Mammary epithelial cell (primary cell): ENCODE data around the gene ASCC3.

ENCODE experiments used
- EZH2 ChIP-seq: IDR thresholded peaks from 2 replicates; pipeline ENCODE4 v1.6.1; 2012; ENCODE audit warnings: low read length, inconsistent platforms, borderline replicate concordance
- TF ChIP-seq, protein P1 (sequence below), 2 donors: IDR thresholded peaks in 1 of 2; conservative IDR thresholded peaks in 1 of 2; 2 replicates each; pipeline ENCODE4 v1.5.1; 2011 to 2012; ENCODE audit warnings: inconsistent platforms in 2 of 2, low read length in 2 of 2, mild to moderate bottlenecking in 2 of 2, control low read depth in 1 of 2, low read depth in 1 of 2; ENCODE audit not compliant: insufficient read depth in 1 of 2; ENCODE audit errors: extremely low read depth in 1 of 2

DNA sequence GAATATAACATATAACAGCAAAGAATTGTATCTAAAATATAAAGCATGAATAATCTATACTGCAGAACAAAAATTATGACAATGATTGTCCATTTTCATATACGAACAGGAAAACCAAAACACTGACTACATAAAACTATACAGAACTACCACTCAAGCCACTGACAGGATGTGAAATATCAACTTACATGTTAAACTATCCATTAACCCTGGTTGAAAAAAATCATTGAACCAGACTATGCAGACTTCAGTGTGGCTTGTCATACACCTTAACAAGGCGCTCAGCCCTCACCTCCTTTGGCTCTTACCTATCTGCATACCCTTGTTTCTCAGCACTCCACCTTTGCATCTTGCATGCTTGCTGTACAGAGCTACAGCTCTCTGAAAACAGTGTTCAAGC is 34.9 kb downstream of the ASCC3 start:
- TF ChIP-seq, protein P1, sequence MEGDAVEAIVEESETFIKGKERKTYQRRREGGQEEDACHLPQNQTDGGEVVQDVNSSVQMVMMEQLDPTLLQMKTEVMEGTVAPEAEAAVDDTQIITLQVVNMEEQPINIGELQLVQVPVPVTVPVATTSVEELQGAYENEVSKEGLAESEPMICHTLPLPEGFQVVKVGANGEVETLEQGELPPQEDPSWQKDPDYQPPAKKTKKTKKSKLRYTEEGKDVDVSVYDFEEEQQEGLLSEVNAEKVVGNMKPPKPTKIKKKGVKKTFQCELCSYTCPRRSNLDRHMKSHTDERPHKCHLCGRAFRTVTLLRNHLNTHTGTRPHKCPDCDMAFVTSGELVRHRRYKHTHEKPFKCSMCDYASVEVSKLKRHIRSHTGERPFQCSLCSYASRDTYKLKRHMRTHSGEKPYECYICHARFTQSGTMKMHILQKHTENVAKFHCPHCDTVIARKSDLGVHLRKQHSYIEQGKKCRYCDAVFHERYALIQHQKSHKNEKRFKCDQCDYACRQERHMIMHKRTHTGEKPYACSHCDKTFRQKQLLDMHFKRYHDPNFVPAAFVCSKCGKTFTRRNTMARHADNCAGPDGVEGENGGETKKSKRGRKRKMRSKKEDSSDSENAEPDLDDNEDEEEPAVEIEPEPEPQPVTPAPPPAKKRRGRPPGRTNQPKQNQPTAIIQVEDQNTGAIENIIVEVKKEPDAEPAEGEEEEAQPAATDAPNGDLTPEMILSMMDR (conservative IDR thresholded peaks at IDR 0.05 in 1 of 2, IDR thresholded peaks at IDR 0.05 in 1 of 2; ENCODE audit: extremely low read depth in 1 of 2, insufficient read depth in 1 of 2, low read depth in 1 of 2, low read length in 2 of 2), result no peak
- TF ChIP-seq EZH2, result no peak
